SH-SY5Y (cell line): ENCODE results near the gene MYPOP.

Experiments used
- GATA2 ChIP-seq: IDR thresholded peaks from 2 replicates; pipeline ENCODE4 v1.6.1; 2011; ENCODE audit warnings: mild to moderate bottlenecking, low read depth, low read length
- GATA3 ChIP-seq: IDR thresholded peaks from 2 replicates; pipeline ENCODE4 v1.6.1; 2011; ENCODE audit warnings: low read depth, mild to moderate bottlenecking, low read length, moderate library complexity

GRCh38 chr19:45876411-45877197, 25.8 kb downstream of the MYPOP start:
- TF ChIP-seq GATA2, result no peak
- no peak for TF ChIP-seq GATA3
